ENCODE results near the gene FBL. TPM values are rescaled to one million over a fixed set of nuclear protein-coding genes. Genes with fewer than 3 reads are reported as not detected.
A peak's percentile ranks its signal among the peaks of the same experiment; 100 is the strongest.

Gene FBL
- total RNA-seq, 2 donors from 2014 or later = 139 to 224 TPM

GRCh38 chr19:39795001-39795400, 51.2 kb downstream of the FBL start:
- no peak overlapping the region for H3K27ac ChIP-seq
- no peak for DNase-seq (ENCODE audit: low spot score)
- no peak overlapping the region for H3K4me3 ChIP-seq
- H3K27me3 ChIP-seq (replicated peaks; ENCODE audit: insufficient read depth) = no peaks in the 10 kb centered on the region
- no peaks in the 10 kb centered on the region for H3K36me3 ChIP-seq
- intact Hi-C loops (cut with DNase I) = no loop called here
- no peaks in the 10 kb centered on the region for H3K4me1 ChIP-seq (replicated peaks)
- 57% methylated on average over 5 of the region's 5 CpGs for WGBS
- H3K9me3 ChIP-seq = no peaks in the 10 kb centered on the region
- TF ChIP-seq, protein P1, sequence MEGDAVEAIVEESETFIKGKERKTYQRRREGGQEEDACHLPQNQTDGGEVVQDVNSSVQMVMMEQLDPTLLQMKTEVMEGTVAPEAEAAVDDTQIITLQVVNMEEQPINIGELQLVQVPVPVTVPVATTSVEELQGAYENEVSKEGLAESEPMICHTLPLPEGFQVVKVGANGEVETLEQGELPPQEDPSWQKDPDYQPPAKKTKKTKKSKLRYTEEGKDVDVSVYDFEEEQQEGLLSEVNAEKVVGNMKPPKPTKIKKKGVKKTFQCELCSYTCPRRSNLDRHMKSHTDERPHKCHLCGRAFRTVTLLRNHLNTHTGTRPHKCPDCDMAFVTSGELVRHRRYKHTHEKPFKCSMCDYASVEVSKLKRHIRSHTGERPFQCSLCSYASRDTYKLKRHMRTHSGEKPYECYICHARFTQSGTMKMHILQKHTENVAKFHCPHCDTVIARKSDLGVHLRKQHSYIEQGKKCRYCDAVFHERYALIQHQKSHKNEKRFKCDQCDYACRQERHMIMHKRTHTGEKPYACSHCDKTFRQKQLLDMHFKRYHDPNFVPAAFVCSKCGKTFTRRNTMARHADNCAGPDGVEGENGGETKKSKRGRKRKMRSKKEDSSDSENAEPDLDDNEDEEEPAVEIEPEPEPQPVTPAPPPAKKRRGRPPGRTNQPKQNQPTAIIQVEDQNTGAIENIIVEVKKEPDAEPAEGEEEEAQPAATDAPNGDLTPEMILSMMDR (IDR thresholded peaks at IDR 0.05) = no peak

GRCh38 chr19:39792999-39793546, 53.1 kb downstream of the FBL start:
- Histone ChIP-seq H3K27me3 (replicated peaks; ENCODE audit: insufficient read depth) (no peaks in the 10 kb centered on the region), H3K4me1 (replicated peaks) (no peaks in the 10 kb centered on the region), H3K4me3 (peak overlapping the region; percentile 26 to 33), H3K27ac (no peak overlapping the region), H3K9me3 (no peaks in the 10 kb centered on the region), H3K36me3 (no peaks in the 10 kb centered on the region)
- intact Hi-C loops (cut with DNase I) = loop anchor here (2.0 kb wide), 2 partner anchors 52 to 178 kb away; partner anchors contain the start of gene PSMC4
- WGBS = 0% methylated on average over 17 of the region's 17 CpGs
- TF ChIP-seq, protein P1 (IDR thresholded peaks at IDR 0.05) = peak in 3 of 4 experiments; percentile 69 to 85 (median 71)
- peak; percentile 40 for TF ChIP-seq POLR2AphosphoS5 (IDR thresholded peaks at IDR 0.05)
- TF ChIP-seq POLR2A (IDR thresholded peaks at IDR 0.05) = no peak
- DNase-seq (ENCODE audit: low spot score) = peak; percentile 54

- Histone ChIP-seq H3K36me3 (no peaks in the 10 kb centered on the region), H3K4me3 (no peak overlapping the region), H3K27me3 (replicated peaks; ENCODE audit: insufficient read depth) (no peaks in the 10 kb centered on the region), H3K9me3 (no peaks in the 10 kb centered on the region), H3K27ac (no peak overlapping the region), H3K4me1 (replicated peaks) (no peaks in the 10 kb centered on the region)
- no peak for DNase-seq (ENCODE audit: low spot score)
- intact Hi-C loops (cut with DNase I) = no loop called here
- no peak for TF ChIP-seq POLR2A (IDR thresholded peaks at IDR 0.05)
Measured at GRCh38 chr19:39788244-39788643, 57.9 kb downstream of the FBL start.

Small RNAs within 50 kb of the gene (microRNA-seq; reads per million reads assigned to microRNA genes)
- not detected for gene MIR6719

Small RNAs within 50 kb of the gene (small RNA-seq; reads per million reads assigned to genes)
- 0 reads per million in 2 donors for gene MIR6719

Other genes with a start within 250 kb of the FBL start
- not detected for gene LGALS13, start 243.9 kb downstream of the FBL start, total RNA-seq
- not detected for gene LGALS16, start 190.5 kb downstream of the FBL start, total RNA-seq
- gene LGALS14, start 141.9 kb downstream of the FBL start, total RNA-seq = not detected
- not detected for gene CLC, start 108.3 kb downstream of the FBL start, total RNA-seq
- not detected for gene LEUTX, start 67.5 kb downstream of the FBL start, total RNA-seq
- gene DYRK1B, start 12.2 kb downstream of the FBL start, total RNA-seq = 10 to 100 TPM; 18.2 to 48.7 TPM
- gene FCGBP, start 88.3 kb upstream of the FBL start, total RNA-seq = 10 to 100 TPM; 42.4 to 73.5 TPM
- gene PSMC4, start 124.8 kb upstream of the FBL start, total RNA-seq = 100 to 1,000 TPM in 1 of 2 donors, 10 to 100 TPM in 1; 86.1 to 129 TPM
- gene ZNF546, start 150.7 kb upstream of the FBL start, total RNA-seq = 10 to 100 TPM in 1 of 2 donors, 1 to 10 TPM in 1; 4.6 to 10.6 TPM
- 10 to 100 TPM; 11.7 to 17.4 TPM for gene ZNF780B, start 209.9 kb upstream of the FBL start, total RNA-seq
- 10 to 100 TPM; 18.4 to 23.4 TPM for gene ZNF780A, start 244.6 kb upstream of the FBL start, total RNA-seq

Data from prostate gland (tissue), 2 donors.